ENCODE measurements around the gene SNX25. TPM values are rescaled to one million over a fixed set of nuclear protein-coding genes. Genes with fewer than 3 reads are reported as not detected.

Gene SNX25
- total RNA-seq, 4 donors from 2014 or later = 13.3 to 39.3 (median 15.3) TPM

DNA sequence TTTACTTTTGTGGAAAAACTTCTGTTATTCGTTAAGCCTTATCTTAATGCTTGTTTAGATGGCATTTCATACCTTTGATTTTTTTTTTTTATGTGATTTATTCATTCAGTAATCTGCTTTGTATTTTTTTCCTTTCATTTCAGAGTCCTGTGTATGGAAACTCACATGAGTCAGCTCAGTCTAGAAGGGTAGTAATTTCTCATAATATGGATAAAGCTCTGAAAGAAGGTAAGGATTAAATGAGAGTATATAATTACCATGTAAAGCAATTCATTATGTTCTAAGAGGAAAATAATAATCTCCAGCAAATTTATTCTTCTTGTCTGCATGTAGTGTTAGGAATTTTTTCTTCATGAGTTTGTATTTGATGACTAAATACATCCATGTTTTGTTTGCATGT is 37.8 kb downstream of the SNX25 start:
- DNase-seq (ENCODE audit: low spot score in 2 of 2) = no peak
- Histone ChIP-seq H3K9me3 (no peaks in the 10 kb centered on the region), H3K27ac (no peak overlapping the region), H3K36me3 (no peaks in the 10 kb centered on the region), H3K4me1 (peaks cover 7% of the 10 kb centered on the region), H3K27me3 (no peaks in the 10 kb centered on the region), H3K4me3 (no peak overlapping the region)
- 86% methylated on average over 1 of the region's 1 CpG for WGBS
- TF ChIP-seq EP300 (IDR thresholded peaks at IDR 0.05) (no peak), POLR2AphosphoS5 (IDR thresholded peaks at IDR 0.05) (no peak), POLR2A (IDR thresholded peaks at IDR 0.05) (no peak), CTCF (IDR thresholded peaks at IDR 0.05) (no peak)

- Histone ChIP-seq H3K4me1 (peaks cover 7% of the 10 kb centered on the region), H3K27me3 (no peaks in the 10 kb centered on the region), H3K9me3 (no peaks in the 10 kb centered on the region), H3K27ac (no peak overlapping the region), H3K4me3 (no peak overlapping the region), H3K36me3 (no peaks in the 10 kb centered on the region)
- DNase-seq (ENCODE audit: low spot score in 2 of 2) = no peak
- TF ChIP-seq POLR2AphosphoS5 (IDR thresholded peaks at IDR 0.05) = no peak
- TF ChIP-seq CTCF (IDR thresholded peaks at IDR 0.05) = no peak
- no peak for TF ChIP-seq POLR2A (IDR thresholded peaks at IDR 0.05)
- TF ChIP-seq EP300 (IDR thresholded peaks at IDR 0.05) = no peak
- 99% methylated on average over 3 of the region's 3 CpGs for WGBS
Observed at GRCh38 chr4:185248393-185249039, 39.1 kb downstream of the SNX25 start.

DNA sequence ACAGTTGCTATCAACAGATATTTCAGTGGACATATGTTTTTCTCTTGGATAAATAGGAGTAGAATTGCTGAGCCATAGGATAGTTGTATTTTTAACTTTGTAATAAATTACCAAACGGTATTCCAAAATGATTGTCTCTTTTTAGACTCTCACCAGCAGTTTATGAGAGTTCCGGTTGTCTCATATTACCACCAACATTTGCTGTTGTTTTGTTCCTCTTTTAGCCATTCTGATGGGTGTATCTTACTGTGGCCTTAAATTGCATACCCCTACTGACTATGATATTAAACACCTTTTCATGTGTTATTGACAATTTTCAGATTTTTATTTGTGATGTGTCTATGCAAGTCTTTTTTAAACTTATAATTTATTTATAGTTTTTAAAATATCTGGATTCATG is 39.7 kb downstream of the SNX25 start:
- 92% methylated on average over 2 of the region's 2 CpGs for WGBS
- Histone ChIP-seq H3K9me3 (no peaks in the 10 kb centered on the region), H3K27me3 (no peaks in the 10 kb centered on the region), H3K4me1 (peaks cover 5% of the 10 kb centered on the region), H3K4me3 (no peak overlapping the region), H3K27ac (no peak overlapping the region), H3K36me3 (no peaks in the 10 kb centered on the region)
- no peak for TF ChIP-seq EP300 (IDR thresholded peaks at IDR 0.05)
- TF ChIP-seq POLR2AphosphoS5 (IDR thresholded peaks at IDR 0.05) = no peak
- no peak for DNase-seq (ENCODE audit: low spot score in 2 of 2)

- Histone ChIP-seq H3K27ac (no peak overlapping the region), H3K36me3 (no peaks in the 10 kb centered on the region), H3K4me3 (no peak overlapping the region), H3K9me3 (no peaks in the 10 kb centered on the region), H3K4me1 (peaks cover 7% of the 10 kb centered on the region), H3K27me3 (no peaks in the 10 kb centered on the region)
- 93% methylated on average over 5 of the region's 5 CpGs for WGBS
- DNase-seq (ENCODE audit: low spot score in 2 of 2) = no peak
- TF ChIP-seq POLR2AphosphoS5 (IDR thresholded peaks at IDR 0.05) (no peak), CTCF (IDR thresholded peaks at IDR 0.05) (no peak), EP300 (IDR thresholded peaks at IDR 0.05) (no peak), POLR2A (IDR thresholded peaks at IDR 0.05) (no peak)
Observed at GRCh38 chr4:185254434-185254833, 45.0 kb downstream of the SNX25 start.

DNA sequence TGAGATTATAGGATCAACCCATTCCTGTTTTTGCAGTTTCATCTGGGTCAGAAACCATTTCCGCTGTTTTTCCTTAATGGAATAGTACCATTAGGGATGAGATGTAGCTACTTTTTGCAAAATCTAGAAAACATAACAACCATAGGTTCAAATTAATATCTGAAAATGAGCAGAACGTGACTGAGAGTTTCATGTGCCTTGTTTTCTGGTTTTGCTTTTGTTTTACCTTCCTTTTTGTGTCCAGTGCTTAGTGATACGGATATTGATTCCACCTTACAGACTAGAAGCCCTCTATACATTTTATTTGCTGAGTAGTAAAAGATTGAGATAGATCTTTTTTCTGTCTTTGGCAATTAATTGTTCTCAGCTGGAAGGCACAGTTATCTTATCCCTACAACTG is 46.5 kb downstream of the SNX25 start:
- H3K27me3 ChIP-seq = no peaks in the 10 kb centered on the region
- no peak for TF ChIP-seq CTCF (IDR thresholded peaks at IDR 0.05)
- TF ChIP-seq POLR2A (IDR thresholded peaks at IDR 0.05) = no peak
- TF ChIP-seq POLR2AphosphoS5 (IDR thresholded peaks at IDR 0.05) = no peak
- TF ChIP-seq EP300 (IDR thresholded peaks at IDR 0.05) = no peak
- WGBS = 74% methylated on average over 3 of the region's 3 CpGs

DNA sequence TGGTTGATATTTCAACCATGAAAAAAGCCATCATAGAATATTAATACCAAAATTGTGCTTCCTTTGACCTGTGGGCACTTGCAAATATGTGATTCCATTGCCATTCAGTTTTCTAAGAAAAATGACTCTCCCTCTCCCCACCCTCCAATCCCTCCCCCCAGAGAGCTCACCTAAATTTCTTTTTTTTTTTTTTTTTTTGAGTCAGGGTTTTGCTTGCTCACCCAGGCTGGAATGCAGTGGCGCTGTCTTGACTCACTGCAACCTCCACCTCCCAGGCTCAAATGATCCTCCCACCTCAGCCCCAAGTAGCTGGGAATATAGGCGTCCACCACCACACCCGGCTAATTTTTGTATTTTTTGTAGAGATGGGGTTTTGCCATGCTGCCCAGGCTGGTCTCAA is 47.0 kb downstream of the SNX25 start:
- Histone ChIP-seq H3K9me3 (no peaks in the 10 kb centered on the region), H3K4me1 (peaks cover 7% of the 10 kb centered on the region), H3K4me3 (no peak overlapping the region), H3K27me3 (no peaks in the 10 kb centered on the region), H3K27ac (no peak overlapping the region), H3K36me3 (no peaks in the 10 kb centered on the region)
- 94% methylated on average over 3 of the region's 3 CpGs for WGBS
- DNase-seq (ENCODE audit: low spot score in 2 of 2) = no peak
- no peak for TF ChIP-seq CTCF (IDR thresholded peaks at IDR 0.05)
- TF ChIP-seq EP300 (IDR thresholded peaks at IDR 0.05) = no peak
- TF ChIP-seq POLR2A (IDR thresholded peaks at IDR 0.05) = no peak
- no peak for TF ChIP-seq POLR2AphosphoS5 (IDR thresholded peaks at IDR 0.05)

More for the DNA sequence above, 46.5 kb downstream of the SNX25 start:
- Histone ChIP-seq H3K27ac (no peak overlapping the region), H3K36me3 (no peaks in the 10 kb centered on the region), H3K4me3 (no peak overlapping the region), H3K4me1 (peaks cover 7% of the 10 kb centered on the region), H3K9me3 (no peaks in the 10 kb centered on the region)
- DNase-seq (ENCODE audit: low spot score in 2 of 2) = no peak
